Nephron progenitor cell (in vitro differentiated cells): ENCODE data around the gene IGSF9B.

ENCODE experiments used
- DNase-seq: peaks from one replicate; pipeline ENCODE4 v3.0.0; 2021
- H3K27ac Mint-ChIP-seq: 2 replicates; pipeline ENCODE4 v1.8.0; 2021; ENCODE audit warnings: mild to moderate bottlenecking, moderate library complexity, mixed read lengths
- H3K27me3 Mint-ChIP-seq: 2 replicates; pipeline ENCODE4 v1.8.0; 2021; ENCODE audit warnings: mild to moderate bottlenecking, low read depth, mixed read lengths; ENCODE audit not compliant: poor library complexity
- H3K36me3 Mint-ChIP-seq: 2 replicates; pipeline ENCODE4 v1.8.0; 2021; ENCODE audit warnings: low read depth, mixed read lengths
- H3K4me1 Mint-ChIP-seq: 2 replicates; pipeline ENCODE4 v1.8.0; 2021; ENCODE audit warnings: mixed read lengths
- H3K4me3 Mint-ChIP-seq: 2 replicates; pipeline ENCODE4 v1.8.0; 2021; ENCODE audit warnings: mild to moderate bottlenecking, moderate library complexity, mixed read lengths
- H3K9me3 Mint-ChIP-seq: 2 replicates; pipeline ENCODE4 v1.8.0; 2021; ENCODE audit warnings: mild to moderate bottlenecking, moderate library complexity, mixed read lengths
- TF ChIP-seq, protein P1 (sequence below): fragments of 200-600 bp; sonication (generic); IDR thresholded peaks from 2 replicates; pipeline ENCODE4 v1.5.0; 2021; ENCODE audit warnings: antibody characterized with exemption

The IGSF9B gene

DNA sequence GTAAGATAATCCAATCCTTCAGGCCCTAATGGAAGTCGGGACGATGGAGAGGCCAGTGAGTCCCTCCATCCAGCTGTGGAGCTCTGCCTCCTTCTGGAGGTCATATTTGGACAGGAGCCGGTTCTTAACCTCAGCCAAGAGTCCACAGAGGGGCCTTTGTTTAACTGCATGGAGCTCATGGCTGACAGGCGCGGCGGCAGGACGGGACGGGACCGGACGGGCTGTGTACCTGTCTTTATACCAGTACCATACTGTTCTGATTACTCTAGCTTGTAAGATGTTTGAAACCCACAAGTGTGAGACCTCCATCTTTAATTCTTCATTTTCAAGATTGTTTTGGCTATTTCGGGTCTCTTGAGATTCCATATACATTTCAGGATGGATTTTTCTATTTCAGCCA is 91.3 kb downstream of the IGSF9B start:
- TF ChIP-seq, protein P1, sequence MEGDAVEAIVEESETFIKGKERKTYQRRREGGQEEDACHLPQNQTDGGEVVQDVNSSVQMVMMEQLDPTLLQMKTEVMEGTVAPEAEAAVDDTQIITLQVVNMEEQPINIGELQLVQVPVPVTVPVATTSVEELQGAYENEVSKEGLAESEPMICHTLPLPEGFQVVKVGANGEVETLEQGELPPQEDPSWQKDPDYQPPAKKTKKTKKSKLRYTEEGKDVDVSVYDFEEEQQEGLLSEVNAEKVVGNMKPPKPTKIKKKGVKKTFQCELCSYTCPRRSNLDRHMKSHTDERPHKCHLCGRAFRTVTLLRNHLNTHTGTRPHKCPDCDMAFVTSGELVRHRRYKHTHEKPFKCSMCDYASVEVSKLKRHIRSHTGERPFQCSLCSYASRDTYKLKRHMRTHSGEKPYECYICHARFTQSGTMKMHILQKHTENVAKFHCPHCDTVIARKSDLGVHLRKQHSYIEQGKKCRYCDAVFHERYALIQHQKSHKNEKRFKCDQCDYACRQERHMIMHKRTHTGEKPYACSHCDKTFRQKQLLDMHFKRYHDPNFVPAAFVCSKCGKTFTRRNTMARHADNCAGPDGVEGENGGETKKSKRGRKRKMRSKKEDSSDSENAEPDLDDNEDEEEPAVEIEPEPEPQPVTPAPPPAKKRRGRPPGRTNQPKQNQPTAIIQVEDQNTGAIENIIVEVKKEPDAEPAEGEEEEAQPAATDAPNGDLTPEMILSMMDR: no peak
- H3K27ac Mint-ChIP-seq: no peak overlapping the region
- no peak overlapping the region for H3K4me3 Mint-ChIP-seq
- no peak for DNase-seq
- H3K4me1 Mint-ChIP-seq: no peaks in the 10 kb centered on the region
- H3K36me3 Mint-ChIP-seq: no peaks in the 10 kb centered on the region
- H3K27me3 Mint-ChIP-seq: peaks cover 10% of the 10 kb centered on the region
- no peaks in the 10 kb centered on the region for H3K9me3 Mint-ChIP-seq

DNA sequence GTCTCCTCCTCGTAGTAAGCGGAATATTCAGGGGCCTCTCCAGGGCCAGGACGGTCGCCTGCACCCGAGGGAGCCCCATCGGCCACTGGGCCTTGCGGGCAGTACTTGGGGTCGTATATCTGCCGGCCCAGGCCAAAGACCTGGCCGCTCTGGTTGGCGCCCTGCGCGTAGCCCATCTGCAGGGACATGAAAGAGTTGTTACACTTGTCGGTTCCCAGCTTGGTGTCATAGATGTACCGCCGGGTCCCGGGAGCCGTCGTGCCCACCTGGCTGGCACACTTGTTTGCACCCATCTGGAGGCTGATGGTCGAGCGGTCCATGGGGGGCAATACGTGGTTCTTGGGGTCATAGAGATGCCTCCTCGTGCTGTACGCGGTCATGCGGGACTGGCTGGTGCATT is 92.0 kb downstream of the IGSF9B start:
- TF ChIP-seq, protein P1: no peak
- no peaks in the 10 kb centered on the region for H3K36me3 Mint-ChIP-seq
- no peaks in the 10 kb centered on the region for H3K9me3 Mint-ChIP-seq
- no peak overlapping the region for H3K27ac Mint-ChIP-seq
- no peak overlapping the region for H3K4me3 Mint-ChIP-seq
- H3K4me1 Mint-ChIP-seq: no peaks in the 10 kb centered on the region
- no peak for DNase-seq
- peaks cover 10% of the 10 kb centered on the region for H3K27me3 Mint-ChIP-seq

DNA sequence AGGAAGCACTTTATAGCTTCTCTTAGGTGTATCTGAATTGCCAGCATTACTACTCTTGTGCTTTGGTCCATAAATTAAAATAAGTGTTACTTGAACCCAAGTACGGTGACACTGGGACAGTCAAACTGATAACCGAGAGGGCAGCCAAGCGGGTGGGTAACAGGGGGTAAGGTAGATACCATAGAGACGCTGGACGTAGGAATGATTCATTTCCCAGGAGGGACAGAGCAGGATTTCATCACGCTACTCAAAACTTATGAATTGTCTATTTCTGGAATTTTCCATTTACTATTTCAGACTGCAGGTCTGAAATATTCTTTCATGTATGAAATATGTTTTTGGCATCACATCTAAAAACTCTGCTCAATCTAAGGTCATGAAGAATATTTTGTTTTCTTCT is 96.6 kb downstream of the IGSF9B start:
- TF ChIP-seq, protein P1: no peak
- H3K9me3 Mint-ChIP-seq: peaks cover 6% of the 10 kb centered on the region

More for the DNA sequence above, 96.6 kb downstream of the IGSF9B start:
- H3K27ac Mint-ChIP-seq: no peak overlapping the region
- H3K27me3 Mint-ChIP-seq: peaks cover 16% of the 10 kb centered on the region
- H3K36me3 Mint-ChIP-seq: no peaks in the 10 kb centered on the region
- no peaks in the 10 kb centered on the region for H3K4me1 Mint-ChIP-seq
- no peak overlapping the region for H3K4me3 Mint-ChIP-seq
- DNase-seq: no peak
